Measurements from ENCODE around the gene CARD9. TPM values are rescaled to one million over a fixed set of nuclear protein-coding genes. Genes with fewer than 3 reads are reported as not detected.
"Not testable (repeated sequence)": the region's sequence is repeated elsewhere in the genome, so short reads cannot be mapped to it uniquely, and the experiment has no call there.

The CARD9 gene
- total and polyA plus RNA-seq, 7 donors, result 0.26 to 1.1 (median 0.56) TPM

GRCh38 chr9:136352682-136353081 lies 20.8 kb downstream of the CARD9 start:
- Histone ChIP-seq H3K4me1 (no peaks in the 10 kb centered on the region), H3K36me3 (ENCODE audit: insufficient read depth in 1 of 2, low read depth in 1 of 2) (no peaks in the 10 kb centered on the region), H3K27me3 (ENCODE audit: insufficient read depth in 3 of 3, low read length in 2 of 3) (peaks cover 0 to 22% (median 2%) of the 10 kb centered on the region in 3 donors), H3K9me3 (no peaks in the 10 kb centered on the region), H3K4me3 (no peak overlapping the region), H3K27ac (no peak overlapping the region)
- DNase-seq (no peak), ATAC-seq (no peak)
- 82 to 85% (median 82%) methylated on average over 16 of the region's 16 CpGs for WGBS, 3 donors
- intact Hi-C loops (cut with DNase I), result no loop called here
- TF ChIP-seq CTCF (IDR thresholded peaks at IDR 0.05), result no peak

GRCh38 chr9:136351868-136352267 lies 21.6 kb downstream of the CARD9 start:
- peaks cover 0 to 29% (median 2%) of the 10 kb centered on the region in 3 donors for H3K27me3 ChIP-seq (ENCODE audit: insufficient read depth in 3 of 3, low read length in 2 of 3)
- H3K27ac ChIP-seq; ATAC-seq; DNase-seq; intact Hi-C loops (cut with DNase I); H3K36me3 ChIP-seq (ENCODE audit: insufficient read depth in 1 of 2, low read depth in 1 of 2); H3K9me3 ChIP-seq; H3K4me3 ChIP-seq; H3K4me1 ChIP-seq: not testable (repeated sequence)
- WGBS, 3 donors, result 78 to 85% (median 82%) methylated on average over 13 to 21 of the region's 24 CpGs

- no peak for DNase-seq
- no peak overlapping the region for H3K27ac ChIP-seq
- TF ChIP-seq CTCF (IDR thresholded peaks at IDR 0.05), result no peak
- no peak for ATAC-seq
- 36 to 58% (median 41%) methylated on average over 11 of the region's 11 CpGs for WGBS, 3 donors
- H3K36me3 ChIP-seq (ENCODE audit: insufficient read depth in 1 of 2, low read depth in 1 of 2), result no peaks in the 10 kb centered on the region
- intact Hi-C loops (cut with DNase I), result no loop called here
- H3K4me3 ChIP-seq, result no peak overlapping the region
- no peaks in the 10 kb centered on the region for H3K9me3 ChIP-seq
- H3K27me3 ChIP-seq (ENCODE audit: insufficient read depth in 3 of 3, low read length in 2 of 3), result peaks cover 0 to 33% (median 2%) of the 10 kb centered on the region in 3 donors
- H3K4me1 ChIP-seq, result no peaks in the 10 kb centered on the region
These were observed 22.1 kb downstream of the CARD9 start for GRCh38 chr9:136351252-136351800.

- no peaks in the 10 kb centered on the region for H3K9me3 ChIP-seq
- DNase-seq, result no peak
- no peak overlapping the region for H3K27ac ChIP-seq
- intact Hi-C loops (cut with DNase I), result no loop called here
- no peaks in the 10 kb centered on the region for H3K4me1 ChIP-seq
- WGBS, 3 donors, result 58 to 72% (median 60%) methylated on average over 19 to 24 of the region's 24 CpGs
- no peaks in the 10 kb centered on the region for H3K36me3 ChIP-seq (ENCODE audit: insufficient read depth in 1 of 2, low read depth in 1 of 2)
- no peak overlapping the region for H3K4me3 ChIP-seq
- no peak for TF ChIP-seq CTCF (IDR thresholded peaks at IDR 0.05)
- no peak for ATAC-seq
- H3K27me3 ChIP-seq (ENCODE audit: insufficient read depth in 3 of 3, low read length in 2 of 3), result peaks cover 0 to 51% (median 4%) of the 10 kb centered on the region in 3 donors
These were observed 23.9 kb downstream of the CARD9 start for GRCh38 chr9:136349546-136349945.

GRCh38 chr9:136348691-136349090 lies 24.8 kb downstream of the CARD9 start:
- no peaks in the 10 kb centered on the region for H3K9me3 ChIP-seq
- no peaks in the 10 kb centered on the region for H3K36me3 ChIP-seq (ENCODE audit: insufficient read depth in 1 of 2, low read depth in 1 of 2)
- ATAC-seq, result no peak
- no peak for DNase-seq
- H3K27me3 ChIP-seq (ENCODE audit: insufficient read depth in 3 of 3, low read length in 2 of 3), result peaks cover 0 to 57% (median 6%) of the 10 kb centered on the region in 3 donors
- intact Hi-C loops (cut with DNase I), result no loop called here
- no peaks in the 10 kb centered on the region for H3K4me1 ChIP-seq
- no peak overlapping the region for H3K4me3 ChIP-seq
- WGBS, 3 donors, result 48 to 66% (median 50%) methylated on average over 10 to 14 of the region's 14 CpGs
- no peak overlapping the region for H3K27ac ChIP-seq
- TF ChIP-seq CTCF (IDR thresholded peaks at IDR 0.05), result no peak

Measured in psoas muscle (tissue), 8 donors.